ENCODE measurements around the gene MRPS11.

GRCh38 chr15:88477126-88477525, 9.6 kb downstream of the MRPS11 start:
- TF ChIP-seq CTCF (IDR thresholded peaks at IDR 0.05): no peak
- no peak for TF ChIP-seq EP300 (IDR thresholded peaks at IDR 0.05)
